ENCODE results near the gene HNRNPL. TPM values are rescaled to one million over a fixed set of nuclear protein-coding genes. Genes with fewer than 3 reads are reported as not detected.
A peak's percentile ranks its signal among the peaks of the same experiment; 100 is the strongest.

Gene HNRNPL
- total RNA-seq, 1 experiment from 2014 or later = 710 TPM

DNA sequence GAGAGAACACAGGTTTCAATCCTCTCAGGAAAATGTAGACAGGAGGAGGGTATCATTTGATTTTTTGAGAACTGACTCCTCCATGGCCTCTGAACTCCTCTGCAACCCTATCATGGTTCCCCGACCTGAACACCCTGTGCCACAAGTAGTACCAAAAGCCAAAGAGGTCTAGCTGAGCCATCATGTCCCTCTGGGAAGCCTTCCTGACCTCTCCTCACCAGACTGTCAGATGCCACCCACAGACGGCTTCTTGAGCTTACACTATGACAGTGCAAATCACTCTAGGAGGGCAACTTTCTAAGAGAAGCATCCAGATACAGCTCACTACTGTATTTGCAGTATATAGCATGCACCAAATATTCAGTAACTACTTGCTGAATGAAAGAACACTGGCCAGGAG is 3.7 kb downstream of the HNRNPL start:
- no peak for DNase-seq
- Histone ChIP-seq H3K14ac (ENCODE audit: insufficient read depth, low read length) (no peak overlapping the region), H3K27me3 (ENCODE audit: insufficient read depth, low read length) (no peaks in the 10 kb centered on the region), H4K5ac (ENCODE audit: insufficient read length, low read depth, low read length) (no peak overlapping the region), H2AK5ac (ENCODE audit: insufficient read length, low read length) (no peak overlapping the region), H3K18ac (ENCODE audit: insufficient read length, low read depth, low read length) (no peak overlapping the region), H3K4me2 (ENCODE audit: insufficient read depth, insufficient read length, low read length) (no peak overlapping the region), H3K56ac (ENCODE audit: insufficient read length, low read depth, low read length) (no peak overlapping the region), H2AFZ (ENCODE audit: low read length) (no peak overlapping the region), H3T11ph (ENCODE audit: low read length) (no peak overlapping the region), H3K4me1 (ENCODE audit: insufficient read depth, low read length) (no peaks in the 10 kb centered on the region), H3K27ac (ENCODE audit: insufficient read length, low read depth, low read length) (no peak overlapping the region), H3K23ac (ENCODE audit: insufficient read length, low read depth, low read length) (no peak overlapping the region), H3K79me2 (ENCODE audit: insufficient read depth, low read length) (peaks cover 18% of the 10 kb centered on the region), H3K4ac (ENCODE audit: low read depth, low read length) (no peak overlapping the region), H4K8ac (replicated peaks; ENCODE audit: insufficient read length, low read depth, low read length) (no peak overlapping the region), H4K20me1 (ENCODE audit: control insufficient read depth, insufficient read depth, insufficient read length) (peaks cover 4% of the 10 kb centered on the region), H4K91ac (ENCODE audit: insufficient read length, low read depth, low read length) (no peak overlapping the region), H3K9ac (ENCODE audit: extremely low read depth, insufficient read length, low read length) (no peak overlapping the region), H2BK120ac (ENCODE audit: low read depth, low read length, poor library complexity, severe bottlenecking) (no peak overlapping the region), H2BK20ac (ENCODE audit: low read depth, low read length, poor library complexity, severe bottlenecking) (no peak overlapping the region), H3K23me2 (ENCODE audit: insufficient read length, low read depth, low read length, poor library complexity, severe bottlenecking) (peaks cover 14% of the 10 kb centered on the region), H2BK5ac (ENCODE audit: insufficient read length, low read length) (no peak overlapping the region), H2BK15ac (ENCODE audit: low read depth, low read length) (no peak overlapping the region), H3K9me3 (ENCODE audit: control insufficient read depth, low read depth, low read length) (no peaks in the 10 kb centered on the region), H3K79me1 (ENCODE audit: insufficient read depth, low read depth, low read length, poor library complexity, severe bottlenecking) (peaks cover 8% of the 10 kb centered on the region), H2BK12ac (ENCODE audit: insufficient read length, low read depth, low read length) (no peak overlapping the region)
- Mint-ChIP-seq H3K27ac (peak overlapping the region; percentile 64 to 85 (median 77); a peak in 5 of 7 replicates), H3K9me3 (no peaks in the 10 kb centered on the region; a peak in 1 of 5 replicates), H3K4me3 (peak overlapping the region in 1 of 2 experiments; percentile 44; a peak in 1 of 5 replicates), H3K27me3 (ENCODE audit: low read depth) (peaks cover 3% of the 10 kb centered on the region; the same call in 1 of the 2 replicates), H3K36me3 (ENCODE audit: insufficient read depth in 1 of 3, low read depth in 3 of 3) (peaks cover 73 to 81% (median 80%) of the 10 kb centered on the region in 3 experiments), H3K4me1 (peaks cover 25 to 28% of the 10 kb centered on the region in 2 experiments)
- TF ChIP-seq, protein P1, sequence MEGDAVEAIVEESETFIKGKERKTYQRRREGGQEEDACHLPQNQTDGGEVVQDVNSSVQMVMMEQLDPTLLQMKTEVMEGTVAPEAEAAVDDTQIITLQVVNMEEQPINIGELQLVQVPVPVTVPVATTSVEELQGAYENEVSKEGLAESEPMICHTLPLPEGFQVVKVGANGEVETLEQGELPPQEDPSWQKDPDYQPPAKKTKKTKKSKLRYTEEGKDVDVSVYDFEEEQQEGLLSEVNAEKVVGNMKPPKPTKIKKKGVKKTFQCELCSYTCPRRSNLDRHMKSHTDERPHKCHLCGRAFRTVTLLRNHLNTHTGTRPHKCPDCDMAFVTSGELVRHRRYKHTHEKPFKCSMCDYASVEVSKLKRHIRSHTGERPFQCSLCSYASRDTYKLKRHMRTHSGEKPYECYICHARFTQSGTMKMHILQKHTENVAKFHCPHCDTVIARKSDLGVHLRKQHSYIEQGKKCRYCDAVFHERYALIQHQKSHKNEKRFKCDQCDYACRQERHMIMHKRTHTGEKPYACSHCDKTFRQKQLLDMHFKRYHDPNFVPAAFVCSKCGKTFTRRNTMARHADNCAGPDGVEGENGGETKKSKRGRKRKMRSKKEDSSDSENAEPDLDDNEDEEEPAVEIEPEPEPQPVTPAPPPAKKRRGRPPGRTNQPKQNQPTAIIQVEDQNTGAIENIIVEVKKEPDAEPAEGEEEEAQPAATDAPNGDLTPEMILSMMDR (conservative IDR thresholded peaks at IDR 0.05) = no peak
- WGBS (ENCODE audit: extremely low coverage, insufficient read length, low lambda C conversion rate) = no CpG with 5 or more reads among the region's 2 CpGs
